Common myeloid progenitor, CD34-positive (primary cell): ENCODE results near the gene PGM2L1.
"Not testable (repeated sequence)": the region's sequence is repeated elsewhere in the genome, so short reads cannot be mapped to it uniquely, and the experiment has no call there.

Experiments used
- CTCF ChIA-PET: fragments of 350-600 bp; sonication (Branson Sonifier 250); formaldehyde crosslinking; loops from one replicate; lab custom pipeline; 2021; ENCODE audit warnings: antibody characterized with exemption; lab: Charles Lee
- POLR2A ChIA-PET: fragments of 350-600 bp; sonication (Branson Sonifier 250); formaldehyde crosslinking; loops from one replicate; lab custom pipeline; 2021; ENCODE audit warnings: antibody characterized with exemption; lab: Charles Lee
- DNase-seq, 3 donors: peaks; one replicate each; pipeline versions ENCODE4 v3.0.0 to v3.0.0-alpha.2; 2013
- H3K27ac ChIP-seq, 2 experiments: 1 replicate in 1 of 2; 2 replicates in 1 of 2; pipeline ENCODE4 v1.7.0; 2013; ENCODE audit warnings: inconsistent platforms in 2 of 2, low read length in 2 of 2, mild to moderate bottlenecking in 2 of 2, low read depth in 1 of 2, moderate library complexity in 1 of 2; ENCODE audit not compliant: severe bottlenecking in 2 of 2, insufficient read depth in 1 of 2, poor library complexity in 1 of 2
- H3K27me3 ChIP-seq, 5 experiments: replicated peaks in 2 of 5; 1 replicate in 3 of 5; 2 replicates in 2 of 5; pipeline versions ENCODE4 v1.6.1 to v1.7.0; 2013; ENCODE audit warnings: low read length in 4 of 5, mild to moderate bottlenecking in 2 of 5, moderate library complexity in 2 of 5, inconsistent platforms in 1 of 5; ENCODE audit not compliant: insufficient read depth in 5 of 5, control insufficient read depth in 4 of 5
- H3K36me3 ChIP-seq, 4 experiments: 1 replicate in 2 of 4; 2 replicates in 2 of 4; pipeline versions ENCODE4 v1.6.1 to v1.7.0; 2013; ENCODE audit warnings: low read length in 3 of 4, control low read depth in 1 of 4, mild to moderate bottlenecking in 1 of 4; ENCODE audit not compliant: control insufficient read depth in 4 of 4, insufficient read depth in 4 of 4
- H3K4me1 ChIP-seq, 4 experiments: 1 replicate in 3 of 4; 2 replicates in 1 of 4; pipeline versions ENCODE4 v1.6.1 to v1.7.1; 2013; ENCODE audit warnings: low read length in 3 of 4, mild to moderate bottlenecking in 3 of 4, control low read depth in 1 of 4, inconsistent platforms in 1 of 4, moderate library complexity in 1 of 4; ENCODE audit not compliant: control insufficient read depth in 4 of 4, insufficient read depth in 4 of 4; ENCODE audit errors: control extremely low read depth in 1 of 4
- H3K4me3 ChIP-seq, 7 experiments: 1 replicate in 4 of 7; 2 replicates in 3 of 7; pipeline versions ENCODE4 v1.5.1 to v1.7.0; 2013; ENCODE audit warnings: mild to moderate bottlenecking in 7 of 7, low read length in 6 of 7, moderate library complexity in 6 of 7, inconsistent platforms in 2 of 7, low read depth in 2 of 7, control low read depth in 1 of 7; ENCODE audit not compliant: insufficient read depth in 4 of 7, control insufficient read depth in 1 of 7; ENCODE audit errors: extremely low read depth in 1 of 7
- H3K9me3 ChIP-seq, 5 experiments: 1 replicate in 4 of 5; 2 replicates in 1 of 5; pipeline versions ENCODE4 v1.6.1 to v1.7.1; 2013; ENCODE audit warnings: low read length in 4 of 5, mild to moderate bottlenecking in 2 of 5, inconsistent platforms in 1 of 5, low read depth in 1 of 5, moderate library complexity in 1 of 5; ENCODE audit not compliant: control insufficient read depth in 4 of 5, insufficient read depth in 2 of 5; ENCODE audit errors: control extremely low read depth in 1 of 5
- WGBS: methylation state at CpG from one replicate; pipeline ENCODE4 v1.1.5; 2013; ENCODE audit not compliant: insufficient coverage; 5-methylcytosine and 5-hydroxymethylcytosine counted together

Gene PGM2L1

GRCh38 chr11:74417860-74418508 lies 19.8 kb upstream of the PGM2L1 start:
- H3K4me1 ChIP-seq = peaks cover 0 to 23% (median 5%) of the 10 kb centered on the region in 4 experiments
- no peak overlapping the region for H3K4me3 ChIP-seq
- H3K36me3 ChIP-seq = no peaks in the 10 kb centered on the region
- CTCF ChIA-PET = interaction anchor here (1.4 kb wide), 1 partner anchor 29 kb away, joined by 4 read pairs; no protein-coding TSS in a partner anchor
- 100% methylated on average over 1 of the region's 4 CpGs for WGBS
- peak in 2 of 3 donors; percentile 21 to 49 for DNase-seq
- no peaks in the 10 kb centered on the region for H3K9me3 ChIP-seq
- POLR2A ChIA-PET = no interaction called here
- no peak overlapping the region for H3K27ac ChIP-seq
- H3K27me3 ChIP-seq = no peaks in the 10 kb centered on the region

DNA sequence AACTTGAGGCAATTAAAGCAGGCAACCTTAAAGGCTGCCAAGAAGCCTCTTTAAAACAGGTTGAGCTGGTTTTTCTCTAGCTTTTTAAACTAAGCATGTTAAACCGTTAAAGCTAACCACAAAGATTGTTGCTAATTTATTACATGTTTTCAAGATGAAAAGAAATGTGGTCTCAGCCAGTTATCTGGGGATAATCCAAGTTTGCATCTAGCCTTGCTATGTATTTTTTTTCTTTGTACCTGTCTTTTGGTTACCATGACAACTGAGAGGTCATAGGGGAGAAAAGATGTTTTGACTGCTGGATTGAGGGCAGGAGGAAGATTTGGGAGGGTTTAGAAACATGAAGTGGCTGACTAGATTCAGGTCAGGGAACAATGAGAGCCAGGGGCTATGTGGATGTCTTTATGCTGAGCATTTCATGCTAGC lies 19.2 kb upstream of the PGM2L1 start:
- ChIA-PET POLR2A (interaction anchor here (0.7 kb wide), 1 partner anchor 518 kb away, joined by 4 read pairs; no protein-coding TSS in a partner anchor), CTCF (no interaction called here)
- Histone ChIP-seq H3K27ac (no peak overlapping the region), H3K4me1 (peaks cover 0 to 23% (median 5%) of the 10 kb centered on the region in 4 experiments), H3K36me3 (no peaks in the 10 kb centered on the region), H3K27me3 (no peaks in the 10 kb centered on the region), H3K4me3 (no peak overlapping the region), H3K9me3 (no peaks in the 10 kb centered on the region)
- WGBS = no CpG with 5 or more reads among the region's 1 CpG
- peak in 2 of 3 donors; percentile 64 to 79 for DNase-seq

GRCh38 chr11:74416974-74417373 lies 18.7 kb upstream of the PGM2L1 start:
- not testable (repeated sequence) for H3K4me3 ChIP-seq

DNA sequence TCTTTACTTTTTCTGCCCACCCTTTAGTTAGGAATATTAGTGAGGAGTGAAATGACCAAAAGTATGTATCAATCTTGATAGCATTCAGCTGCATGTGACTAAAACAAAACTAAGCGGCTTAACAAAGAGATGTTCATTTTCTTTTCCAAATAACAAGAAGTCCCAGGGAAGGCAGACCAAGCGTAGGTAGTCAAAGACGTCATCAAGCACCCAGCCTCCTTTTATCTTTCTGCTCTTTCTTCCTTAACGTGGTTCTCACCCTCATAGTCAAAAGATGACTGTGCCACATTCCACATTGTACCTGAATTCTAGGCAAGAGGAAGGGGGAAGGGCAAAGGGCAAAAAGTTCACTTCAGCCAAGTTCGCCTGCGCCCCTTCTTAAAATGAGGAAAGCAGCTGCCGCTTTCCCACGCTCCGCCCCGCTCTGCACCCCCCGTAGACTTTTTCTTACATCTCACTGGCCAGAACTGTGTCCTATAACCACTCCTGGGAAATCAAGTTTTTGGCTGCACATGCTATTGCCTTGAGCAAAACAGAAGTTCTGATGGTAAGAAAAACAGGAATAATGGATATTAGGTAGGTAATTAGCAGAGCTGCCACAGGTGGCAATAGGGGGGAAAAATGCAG lies 14.6 kb upstream of the PGM2L1 start:
- H3K9me3 ChIP-seq = no peaks in the 10 kb centered on the region
- H3K4me1 ChIP-seq = peaks cover 0 to 17% (median 3%) of the 10 kb centered on the region in 4 experiments
- WGBS = over 99% methylated on average over 8 of the region's 11 CpGs
- ChIA-PET CTCF (no interaction called here), POLR2A (no interaction called here)
- H3K36me3 ChIP-seq = no peaks in the 10 kb centered on the region
- no peak overlapping the region for H3K4me3 ChIP-seq
- H3K27me3 ChIP-seq = no peaks in the 10 kb centered on the region
- no peak for DNase-seq
- H3K27ac ChIP-seq = no peak overlapping the region

More at GRCh38 chr11:74416974-74417373, 18.7 kb upstream of the PGM2L1 start:
- H3K4me1 ChIP-seq = peaks cover 0 to 23% (median 5%) of the 10 kb centered on the region in 4 experiments
- H3K9me3 ChIP-seq, DNase-seq, H3K36me3 ChIP-seq, H3K27ac ChIP-seq, CTCF ChIA-PET, H3K27me3 ChIP-seq: not testable (repeated sequence)
- POLR2A ChIA-PET = interaction anchor here (0.7 kb wide), 1 partner anchor 518 kb away, joined by 4 read pairs; no protein-coding TSS in a partner anchor
- WGBS = 83% methylated on average over 1 of the region's 1 CpG

GRCh38 chr11:74412321-74412720 lies 14.1 kb upstream of the PGM2L1 start:
- Histone ChIP-seq H3K4me3 (no peak overlapping the region), H3K27me3 (no peaks in the 10 kb centered on the region), H3K9me3 (no peaks in the 10 kb centered on the region), H3K27ac (no peak overlapping the region), H3K4me1 (peaks cover 0 to 12% (median under 1%) of the 10 kb centered on the region in 4 experiments), H3K36me3 (no peaks in the 10 kb centered on the region)
- ChIA-PET POLR2A (no interaction called here), CTCF (interaction anchor here (0.7 kb wide), 1 partner anchor 26 kb away, joined by 3 read pairs; no protein-coding TSS in a partner anchor)
- no CpG with 5 or more reads among the region's 2 CpGs for WGBS
- DNase-seq = no peak

DNA sequence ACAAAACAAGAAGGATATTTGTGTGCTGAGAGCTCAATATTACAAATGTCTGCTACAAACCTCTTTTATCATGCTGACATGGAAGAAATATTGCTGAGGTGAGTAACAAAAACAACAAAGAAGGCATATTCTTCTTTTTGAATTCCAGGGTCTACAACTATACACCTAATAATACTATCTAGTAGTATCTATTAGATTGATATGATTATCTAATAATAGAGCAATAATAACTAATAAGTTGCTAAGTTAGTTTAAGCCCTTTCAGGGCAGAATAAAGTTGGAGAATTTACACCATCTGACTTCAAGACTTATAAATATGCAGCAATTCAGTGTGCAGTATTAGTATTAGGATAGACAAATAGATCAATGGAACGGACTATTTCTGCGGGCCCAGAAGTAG lies 11.4 kb upstream of the PGM2L1 start:
- Histone ChIP-seq H3K4me3 (no peak overlapping the region), H3K27me3 (no peaks in the 10 kb centered on the region), H3K36me3 (no peaks in the 10 kb centered on the region), H3K27ac (no peak overlapping the region), H3K9me3 (no peaks in the 10 kb centered on the region), H3K4me1 (no peaks in the 10 kb centered on the region)
- POLR2A ChIA-PET = no interaction called here
- WGBS = no CpG with 5 or more reads among the region's 2 CpGs
- CTCF ChIA-PET = interaction anchor here (1.3 kb wide), 1 partner anchor 40 kb away, joined by 5 read pairs; no protein-coding TSS in a partner anchor
- DNase-seq = no peak
